Measurements from ENCODE around the gene RNF144B. TPM values are rescaled to one million over a fixed set of nuclear protein-coding genes. Genes with fewer than 3 reads are reported as not detected.
A peak's percentile ranks its signal among the peaks of the same experiment; 100 is the strongest.
"Not testable (repeated sequence)": the region's sequence is repeated elsewhere in the genome, so short reads cannot be mapped to it uniquely, and the experiment has no call there.

The RNF144B gene
- total and polyA plus RNA-seq, 2 experiments from 2014 or later = 0.48 to 1.1 TPM

DNA sequence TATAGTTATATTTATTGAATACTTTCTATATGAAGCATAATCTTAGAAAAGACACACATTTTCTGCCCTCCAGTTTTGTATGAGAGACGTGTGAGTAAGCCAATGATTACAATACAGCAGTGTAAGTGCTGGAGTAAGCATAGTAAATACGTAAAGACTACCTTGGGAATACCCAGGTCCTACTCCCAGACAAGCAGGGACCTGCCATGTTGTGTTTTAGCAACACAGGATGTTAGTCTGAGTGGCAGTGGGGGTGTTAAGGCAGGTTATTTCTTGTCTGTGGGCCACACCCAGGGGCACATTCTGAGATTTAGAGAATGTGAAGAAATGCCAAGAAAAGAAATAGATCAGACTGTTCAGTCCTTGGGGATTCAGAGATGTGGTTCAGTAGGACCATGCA, 34.3 kb upstream of the RNF144B start:
- H3K36me3 ChIP-seq = no peaks in the 10 kb centered on the region
- TF ChIP-seq, protein P1, sequence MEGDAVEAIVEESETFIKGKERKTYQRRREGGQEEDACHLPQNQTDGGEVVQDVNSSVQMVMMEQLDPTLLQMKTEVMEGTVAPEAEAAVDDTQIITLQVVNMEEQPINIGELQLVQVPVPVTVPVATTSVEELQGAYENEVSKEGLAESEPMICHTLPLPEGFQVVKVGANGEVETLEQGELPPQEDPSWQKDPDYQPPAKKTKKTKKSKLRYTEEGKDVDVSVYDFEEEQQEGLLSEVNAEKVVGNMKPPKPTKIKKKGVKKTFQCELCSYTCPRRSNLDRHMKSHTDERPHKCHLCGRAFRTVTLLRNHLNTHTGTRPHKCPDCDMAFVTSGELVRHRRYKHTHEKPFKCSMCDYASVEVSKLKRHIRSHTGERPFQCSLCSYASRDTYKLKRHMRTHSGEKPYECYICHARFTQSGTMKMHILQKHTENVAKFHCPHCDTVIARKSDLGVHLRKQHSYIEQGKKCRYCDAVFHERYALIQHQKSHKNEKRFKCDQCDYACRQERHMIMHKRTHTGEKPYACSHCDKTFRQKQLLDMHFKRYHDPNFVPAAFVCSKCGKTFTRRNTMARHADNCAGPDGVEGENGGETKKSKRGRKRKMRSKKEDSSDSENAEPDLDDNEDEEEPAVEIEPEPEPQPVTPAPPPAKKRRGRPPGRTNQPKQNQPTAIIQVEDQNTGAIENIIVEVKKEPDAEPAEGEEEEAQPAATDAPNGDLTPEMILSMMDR (IDR thresholded peaks at IDR 0.05; ENCODE audit: low read depth, low read length) = no peak
- no peaks in the 10 kb centered on the region for H3K27me3 ChIP-seq
- H3K27ac ChIP-seq = no peak overlapping the region
- H3K4me3 ChIP-seq = no peak overlapping the region
- H3K9me3 ChIP-seq (ENCODE audit: low read depth) = no peaks in the 10 kb centered on the region
- no peak for DNase-seq (ENCODE audit: low read depth in 1 of 2, low spot score in 1 of 2)
- no peaks in the 10 kb centered on the region for H3K4me1 ChIP-seq (ENCODE audit: low read depth)

DNA sequence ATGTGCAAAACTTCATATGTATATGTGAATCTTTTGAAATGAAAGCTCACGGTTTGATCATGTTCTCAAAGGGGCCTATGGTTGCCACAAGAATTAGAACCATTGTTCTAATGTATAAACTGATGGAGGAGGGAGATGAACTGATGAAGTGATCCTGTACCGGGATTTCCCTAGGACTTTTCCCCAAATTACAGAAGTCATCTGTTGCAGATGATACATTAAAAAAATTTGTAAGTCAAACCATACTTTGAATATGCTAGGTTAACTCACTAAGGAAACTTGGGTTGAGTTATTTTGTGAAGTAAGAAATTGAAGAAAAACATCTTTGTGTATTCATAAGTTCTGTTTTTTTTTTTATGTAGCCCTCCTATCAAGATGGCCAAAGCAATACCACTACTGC, 33.9 kb upstream of the RNF144B start:
- Histone ChIP-seq H3K4me1 (ENCODE audit: low read depth) (no peaks in the 10 kb centered on the region), H3K27ac (no peak overlapping the region), H3K36me3 (no peaks in the 10 kb centered on the region), H3K27me3 (no peaks in the 10 kb centered on the region), H3K9me3 (ENCODE audit: low read depth) (no peaks in the 10 kb centered on the region), H3K4me3 (no peak overlapping the region)
- TF ChIP-seq, protein P1 (IDR thresholded peaks at IDR 0.05; ENCODE audit: low read depth, low read length) = no peak
- no peak for DNase-seq (ENCODE audit: low read depth in 1 of 2, low spot score in 1 of 2)

DNA sequence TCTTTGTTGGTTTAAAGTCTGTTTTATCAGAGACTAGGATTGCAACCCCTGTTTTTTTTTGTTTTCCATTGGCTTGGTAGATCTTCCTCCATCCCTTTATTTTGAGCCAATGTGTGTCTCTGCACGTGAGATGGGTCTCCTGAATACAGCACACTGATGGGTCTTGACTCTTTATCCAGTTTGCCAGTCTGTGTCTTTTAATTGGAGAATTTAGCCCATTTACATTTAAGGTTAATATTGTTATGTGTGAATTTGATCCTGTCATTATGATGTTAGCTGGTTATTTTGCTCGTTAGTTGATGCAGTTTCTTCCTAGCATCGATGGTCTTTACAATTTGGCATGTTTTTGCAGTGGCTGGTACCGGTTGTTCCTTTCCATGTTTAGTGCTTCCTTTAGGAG, 29.6 kb upstream of the RNF144B start:
- not testable (repeated sequence) for DNase-seq (ENCODE audit: low read depth in 1 of 2, low spot score in 1 of 2); H3K27me3 ChIP-seq; H3K4me3 ChIP-seq; H3K27ac ChIP-seq; H3K9me3 ChIP-seq (ENCODE audit: low read depth); H3K36me3 ChIP-seq; H3K4me1 ChIP-seq (ENCODE audit: low read depth)

DNA sequence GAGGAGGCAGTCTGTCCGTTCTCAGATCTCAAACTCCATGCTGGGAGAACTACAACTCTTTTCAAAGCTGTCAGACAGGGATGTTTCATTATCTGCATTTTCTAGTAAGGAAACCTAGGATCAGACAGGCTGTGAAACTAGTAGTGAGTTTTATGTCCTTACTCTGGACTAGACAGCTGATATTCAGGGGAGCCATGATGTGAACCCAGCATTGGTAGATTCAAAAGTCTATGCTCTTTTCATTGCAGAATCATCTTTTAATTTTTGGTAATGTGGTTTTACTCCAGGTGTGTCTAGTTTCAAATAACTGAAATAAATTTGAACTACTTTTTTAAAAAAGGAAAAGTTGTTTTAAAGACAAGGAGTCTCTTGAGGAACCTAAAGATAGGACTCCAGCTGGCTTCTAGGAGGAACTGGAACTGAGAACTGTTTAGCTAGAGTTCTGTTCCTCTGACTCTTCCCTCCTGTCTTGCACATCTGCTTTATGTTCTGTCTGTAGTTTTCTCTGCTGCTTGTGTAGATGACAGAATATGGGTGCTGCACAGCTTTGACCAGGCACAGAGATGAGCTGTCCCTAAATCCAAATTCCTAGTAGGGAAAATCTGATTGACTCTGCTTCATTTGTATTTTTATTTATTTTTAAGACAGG, 27.8 kb upstream of the RNF144B start:
- Histone ChIP-seq H3K4me1 (ENCODE audit: low read depth) (no peaks in the 10 kb centered on the region), H3K27me3 (no peaks in the 10 kb centered on the region), H3K36me3 (no peaks in the 10 kb centered on the region), H3K9me3 (ENCODE audit: low read depth) (no peaks in the 10 kb centered on the region), H3K4me3 (no peak overlapping the region), H3K27ac (no peak overlapping the region)
- no peak for DNase-seq (ENCODE audit: low read depth in 1 of 2, low spot score in 1 of 2)
- TF ChIP-seq, protein P1 (IDR thresholded peaks at IDR 0.05; ENCODE audit: low read depth, low read length) = no peak

DNA sequence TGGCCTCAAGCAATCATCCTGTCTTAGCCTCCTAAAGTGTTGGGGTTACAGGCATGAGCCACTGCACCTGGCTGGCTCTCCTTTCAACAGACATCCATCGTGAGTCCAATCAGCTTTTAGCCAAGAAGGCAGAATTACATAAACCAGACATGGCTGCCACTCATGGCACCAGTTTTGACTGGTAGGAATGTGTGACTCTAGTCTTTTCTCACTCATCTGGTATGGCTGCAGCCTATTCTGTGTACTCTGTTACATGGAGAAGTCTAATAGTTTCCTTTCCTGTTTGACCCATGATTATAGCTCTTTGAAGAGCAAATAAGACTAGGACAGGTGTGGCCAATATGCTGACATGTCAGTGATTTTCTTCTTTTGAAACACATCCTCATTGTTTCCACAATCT, 27.0 kb upstream of the RNF144B start:
- Histone ChIP-seq H3K27ac (no peak overlapping the region), H3K4me1 (ENCODE audit: low read depth) (no peaks in the 10 kb centered on the region), H3K9me3 (ENCODE audit: low read depth) (no peaks in the 10 kb centered on the region), H3K27me3 (no peaks in the 10 kb centered on the region), H3K36me3 (no peaks in the 10 kb centered on the region), H3K4me3 (no peak overlapping the region)
- TF ChIP-seq, protein P1 (IDR thresholded peaks at IDR 0.05; ENCODE audit: low read depth, low read length) = no peak
- no peak for DNase-seq (ENCODE audit: low read depth in 1 of 2, low spot score in 1 of 2)

DNA sequence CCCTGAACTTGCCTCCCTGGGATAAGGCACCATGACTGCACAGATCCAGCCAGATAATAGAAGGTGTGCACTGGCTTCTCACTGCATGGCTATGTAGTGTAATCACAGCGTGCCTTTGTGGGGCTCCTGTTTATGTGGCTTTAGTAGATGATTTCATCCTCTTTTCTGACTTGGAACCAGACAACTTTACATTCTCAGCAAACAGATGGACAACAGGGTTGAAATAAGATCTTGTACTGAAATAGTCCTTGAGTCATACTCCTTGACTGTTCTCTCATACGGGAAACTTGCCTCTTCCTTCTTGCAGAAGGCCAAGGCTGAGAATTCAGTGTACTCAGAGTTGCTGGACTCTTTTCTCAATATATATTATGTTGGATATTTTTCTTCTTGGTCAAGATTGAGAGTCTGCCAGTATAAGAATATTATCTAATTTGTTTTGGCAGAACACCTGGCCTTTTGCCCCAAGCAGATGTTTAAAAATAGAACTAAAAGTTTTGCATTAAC, 25.0 kb upstream of the RNF144B start:
- Histone ChIP-seq H3K36me3 (no peaks in the 10 kb centered on the region), H3K27me3 (no peaks in the 10 kb centered on the region), H3K4me1 (ENCODE audit: low read depth) (no peaks in the 10 kb centered on the region), H3K9me3 (ENCODE audit: low read depth) (no peaks in the 10 kb centered on the region), H3K27ac (no peak overlapping the region), H3K4me3 (no peak overlapping the region)
- peak in 1 of 2 donors; percentile 9 for DNase-seq (ENCODE audit: low read depth in 1 of 2, low spot score in 1 of 2)
- TF ChIP-seq, protein P1 (IDR thresholded peaks at IDR 0.05; ENCODE audit: low read depth, low read length) = no peak

Data from cardiac muscle cell (in vitro differentiated cells and primary cell).